NCI-H748 treated with DMSO at 0.1 percent for 48 hours (cell line): ENCODE measurements around the gene WAC.
"Not testable (repeated sequence)": the region's sequence is repeated elsewhere in the genome, so short reads cannot be mapped to it uniquely, and the experiment has no call there.

Experiments used
- DNase-seq: peaks from one replicate; lab custom pipeline; 2025; lab: John Stamatoyannopoulos, UW

Gene WAC, protein sequence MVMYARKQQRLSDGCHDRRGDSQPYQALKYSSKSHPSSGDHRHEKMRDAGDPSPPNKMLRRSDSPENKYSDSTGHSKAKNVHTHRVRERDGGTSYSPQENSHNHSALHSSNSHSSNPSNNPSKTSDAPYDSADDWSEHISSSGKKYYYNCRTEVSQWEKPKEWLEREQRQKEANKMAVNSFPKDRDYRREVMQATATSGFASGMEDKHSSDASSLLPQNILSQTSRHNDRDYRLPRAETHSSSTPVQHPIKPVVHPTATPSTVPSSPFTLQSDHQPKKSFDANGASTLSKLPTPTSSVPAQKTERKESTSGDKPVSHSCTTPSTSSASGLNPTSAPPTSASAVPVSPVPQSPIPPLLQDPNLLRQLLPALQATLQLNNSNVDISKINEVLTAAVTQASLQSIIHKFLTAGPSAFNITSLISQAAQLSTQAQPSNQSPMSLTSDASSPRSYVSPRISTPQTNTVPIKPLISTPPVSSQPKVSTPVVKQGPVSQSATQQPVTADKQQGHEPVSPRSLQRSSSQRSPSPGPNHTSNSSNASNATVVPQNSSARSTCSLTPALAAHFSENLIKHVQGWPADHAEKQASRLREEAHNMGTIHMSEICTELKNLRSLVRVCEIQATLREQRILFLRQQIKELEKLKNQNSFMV

GRCh38 chr10:28532337-28533185 is at the start of gene WAC:
TSS of gene WAC (plus strand) at chr10:28533118. CDS start at chr10:28533580, 462 bp downstream.
- peak; percentile 48 for DNase-seq

DNA sequence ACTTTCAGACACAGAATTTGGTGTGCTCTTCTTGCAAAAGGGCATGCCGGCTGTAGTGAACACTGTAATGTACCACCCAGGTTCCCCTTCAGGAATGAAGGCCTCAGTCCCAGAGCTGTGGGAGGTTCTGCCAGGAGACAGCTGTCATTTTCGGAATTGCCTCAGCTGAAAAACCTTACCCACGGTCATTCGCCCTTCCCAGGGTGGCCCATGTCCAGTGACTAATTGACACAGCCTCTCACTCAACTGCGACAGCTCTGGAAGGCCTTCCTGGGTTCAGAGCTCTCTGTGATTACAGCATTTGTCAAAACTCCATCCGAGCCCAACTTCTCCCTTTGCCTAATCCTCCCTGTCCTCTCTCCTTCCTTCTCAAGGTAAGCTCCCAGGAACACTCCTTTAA is 43.7 kb upstream of the WAC start:
- DNase-seq: no peak

DNA sequence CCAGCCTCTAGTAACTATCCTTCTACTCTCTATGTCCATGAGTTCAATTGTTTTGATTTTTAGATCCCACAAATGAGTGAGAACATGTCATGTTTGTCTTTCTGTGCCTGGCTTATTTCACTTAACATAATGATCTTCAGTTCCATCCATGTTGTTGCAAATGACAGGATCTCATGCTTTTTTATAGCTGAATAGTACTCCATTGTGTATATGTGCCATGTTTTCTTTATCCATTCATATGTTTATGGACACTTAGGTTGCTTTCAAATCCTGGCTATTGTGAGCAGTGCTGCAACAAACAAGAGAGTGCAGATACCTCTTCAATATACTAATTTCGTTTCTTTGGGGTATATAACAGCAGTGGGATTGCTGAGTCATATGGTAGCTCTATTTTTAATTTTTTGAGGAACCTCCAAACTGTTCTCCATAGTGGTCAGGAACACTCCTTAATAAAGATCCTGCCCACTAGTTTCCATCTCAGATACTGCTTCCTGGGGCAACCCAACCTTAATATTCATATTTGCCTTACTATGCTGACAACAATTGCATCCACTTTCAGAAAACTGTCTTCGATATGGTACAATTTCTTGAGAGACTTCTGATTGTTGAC is 42.6 kb upstream of the WAC start:
- not testable (repeated sequence) for DNase-seq

GRCh38 chr10:28492116-28492920 is 40.6 kb upstream of the WAC start:
- no peak for DNase-seq

DNA sequence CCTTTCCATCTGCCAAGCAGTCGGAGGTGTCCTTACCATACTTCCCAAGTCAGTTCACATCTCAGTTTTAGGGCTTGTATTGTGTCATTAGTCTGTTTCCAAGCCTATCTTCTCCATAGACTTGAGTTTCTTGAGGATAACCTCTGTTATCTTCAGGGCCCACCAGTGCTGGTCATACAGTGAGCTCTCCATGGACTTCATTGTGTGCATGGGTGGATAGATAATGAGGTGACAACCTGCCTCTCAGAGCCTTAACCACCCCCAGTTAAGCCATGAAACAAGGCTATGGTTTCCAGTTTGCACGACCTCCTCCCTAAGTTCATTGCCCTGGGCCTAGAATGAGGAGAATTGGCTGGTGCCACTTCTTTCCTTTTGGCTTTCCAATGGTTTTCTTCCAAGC is 38.5 kb upstream of the WAC start:
- no peak for DNase-seq

GRCh38 chr10:28495084-28495483 is 37.8 kb upstream of the WAC start:
- no peak for DNase-seq

GRCh38 chr10:28496017-28496416 is 36.9 kb upstream of the WAC start:
- DNase-seq: no peak

GRCh38 chr10:28496481-28496961 is 36.4 kb upstream of the WAC start:
- no peak for DNase-seq

GRCh38 chr10:28497313-28498126 is 35.4 kb upstream of the WAC start:
- no peak for DNase-seq

- DNase-seq: not testable (repeated sequence)
These were observed 32.7 kb upstream of the WAC start for GRCh38 chr10:28500203-28500602.

GRCh38 chr10:28503114-28503513 is 29.8 kb upstream of the WAC start:
- no peak for DNase-seq

DNA sequence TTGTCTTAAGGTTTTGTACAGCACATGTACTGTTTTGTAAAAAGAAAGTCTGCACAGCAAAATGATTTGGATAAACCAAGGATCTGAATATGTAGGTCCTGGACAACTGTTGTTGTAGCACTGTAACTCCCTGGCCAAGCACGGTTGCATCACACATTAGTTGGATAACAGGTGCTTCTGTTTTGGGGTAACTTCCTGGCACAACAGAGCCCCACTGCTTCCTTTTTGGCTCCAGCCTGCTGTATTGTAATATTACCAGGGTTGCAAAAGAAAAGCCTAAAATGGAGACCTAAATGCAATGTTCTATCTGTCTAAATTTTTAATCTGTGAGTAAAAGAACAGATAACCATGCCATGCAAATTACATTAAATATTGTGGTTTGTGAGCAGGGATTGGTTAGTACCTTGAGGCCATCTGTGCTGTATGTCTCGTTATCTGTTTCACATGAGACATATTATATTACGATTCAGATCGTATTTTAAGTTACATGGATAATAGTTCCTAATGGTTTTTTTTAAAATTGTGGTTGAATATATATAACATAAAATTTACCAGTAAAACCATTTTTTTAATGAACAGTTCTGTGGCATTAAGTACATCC is 27.5 kb upstream of the WAC start:
- no peak for DNase-seq

DNA sequence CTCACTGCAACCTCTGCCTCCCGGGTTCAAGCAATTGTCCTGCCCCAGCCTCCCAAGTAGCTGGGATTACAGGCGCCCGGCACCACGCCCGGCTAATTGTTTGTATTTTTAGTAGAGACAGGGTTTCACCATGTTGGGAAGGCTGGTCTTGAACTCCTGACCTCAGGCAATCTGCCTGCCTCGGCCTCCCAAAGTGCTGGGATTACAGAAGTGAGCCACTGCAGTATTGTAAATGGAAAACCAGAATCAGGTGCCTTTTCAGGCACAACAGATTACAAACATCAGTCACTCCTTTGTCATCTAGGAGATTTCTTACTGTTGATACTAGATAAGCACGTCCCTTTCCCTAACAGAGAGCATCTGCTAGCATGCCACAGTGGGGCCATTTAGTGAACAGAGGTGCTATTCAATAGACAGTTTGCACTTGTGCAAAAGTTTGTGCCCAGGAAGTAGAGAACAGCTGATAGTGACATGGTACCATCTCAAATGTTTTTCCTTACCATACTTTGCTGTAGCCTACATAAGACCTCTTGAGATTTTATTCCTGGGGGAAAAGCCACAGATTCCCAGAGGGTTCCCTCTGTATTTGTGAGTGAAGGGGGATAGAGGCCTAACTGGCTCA is 24.5 kb upstream of the WAC start:
- DNase-seq: no peak

DNA sequence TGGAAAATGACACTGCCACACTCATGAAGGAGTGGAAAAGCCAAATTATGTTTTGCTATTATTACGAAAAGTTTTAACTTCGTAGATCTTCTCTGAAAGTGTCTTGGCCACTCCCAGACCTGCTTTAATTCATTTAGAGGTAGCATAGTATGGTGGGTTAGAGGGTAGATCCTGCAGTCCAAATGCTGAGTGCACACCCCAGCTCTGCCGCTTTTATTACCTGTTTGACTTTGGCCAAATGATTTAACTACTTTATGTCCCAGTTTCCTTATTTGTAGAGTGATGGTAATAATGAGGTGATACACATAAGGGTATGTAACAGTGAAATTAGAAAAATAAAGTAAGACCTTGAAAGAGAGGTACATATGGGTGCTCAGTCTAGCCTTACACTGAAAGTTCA is 23.6 kb upstream of the WAC start:
- DNase-seq: no peak

GRCh38 chr10:28514648-28515047 is 18.3 kb upstream of the WAC start:
- DNase-seq: no peak

GRCh38 chr10:28520346-28520745 is 12.6 kb upstream of the WAC start:
- no peak for DNase-seq

DNA sequence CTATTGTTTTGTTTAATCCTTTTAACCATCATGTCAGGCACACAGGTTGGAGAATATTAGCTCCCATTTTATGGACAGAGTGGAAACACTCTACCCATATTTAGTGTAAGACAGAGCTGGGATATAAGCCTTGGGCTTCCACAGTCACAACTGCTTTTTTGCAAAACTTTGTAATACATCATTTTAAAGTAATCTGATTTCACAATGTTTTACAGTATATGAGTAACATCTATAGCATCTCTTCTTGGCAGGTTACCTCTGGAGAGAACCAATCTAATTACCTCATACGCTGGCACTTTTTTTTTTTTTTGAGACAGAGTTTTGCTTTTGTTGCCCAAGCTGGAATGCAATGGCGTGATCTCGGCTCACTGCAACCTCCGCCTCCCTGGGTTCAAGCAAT is 12.1 kb upstream of the WAC start:
- DNase-seq: not testable (repeated sequence)

DNA sequence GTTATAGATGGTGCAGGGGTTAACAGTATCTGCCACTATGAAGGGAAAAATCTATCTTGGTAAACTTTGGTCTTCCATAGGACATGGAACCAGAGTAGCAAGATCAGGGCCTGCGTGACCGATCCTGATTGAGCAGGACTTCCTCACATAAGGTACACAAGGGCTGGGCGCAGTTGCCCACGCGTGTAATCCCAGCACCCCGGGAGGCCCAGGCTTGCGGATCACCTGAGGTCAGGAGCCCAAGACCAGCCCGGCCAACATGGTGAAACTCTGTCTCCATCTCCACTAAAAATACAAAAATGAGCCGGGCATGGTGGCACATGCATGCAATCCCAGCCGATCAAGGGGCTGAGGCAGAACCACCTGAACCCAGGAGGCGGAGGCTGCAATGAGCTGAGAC is 11.0 kb upstream of the WAC start:
- DNase-seq: not testable (repeated sequence)

DNA sequence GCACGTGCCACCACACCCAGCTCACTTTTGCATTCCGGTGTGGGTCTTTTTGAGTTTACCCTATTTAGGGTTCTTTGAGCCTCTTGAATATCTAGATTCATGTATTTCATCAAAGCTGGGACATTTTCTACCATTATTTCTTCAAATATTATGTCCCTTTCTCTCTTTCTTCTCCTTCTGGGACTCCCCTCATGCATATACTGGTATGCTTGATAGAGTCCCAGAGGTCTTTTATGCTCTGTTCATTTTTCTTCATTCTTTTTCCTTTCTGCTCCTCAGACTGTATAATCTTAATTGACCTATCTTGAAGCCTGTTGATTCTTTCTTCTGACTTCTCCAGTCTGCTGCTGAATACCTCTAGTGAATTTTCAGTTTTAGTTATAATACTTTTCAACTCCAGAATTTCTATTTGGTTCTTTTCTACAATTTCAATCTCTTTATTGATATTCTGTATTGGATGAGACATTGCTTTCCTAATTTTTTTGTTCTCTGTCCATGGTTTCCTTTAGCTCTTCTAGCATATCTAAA is 9.1 kb upstream of the WAC start:
- DNase-seq: no peak
